C4-2B (cell line): ENCODE results near the gene B3GALT4.

Source experiments
- H3K27ac ChIP-seq: fragments of 450-650 bp; 2 replicates; pipeline ENCODE4 v1.5.1; 2017
- CTCF ChIP-seq: fragments of 450-650 bp; conservative IDR thresholded peaks from 2 replicates; pipeline ENCODE4 v1.5.1; 2017; ENCODE audit warnings: mild to moderate bottlenecking
- ZFX ChIP-seq: fragments of 450-650 bp; IDR thresholded peaks from 2 replicates; pipeline ENCODE4 v1.6.1; 2017

The B3GALT4 gene

DNA sequence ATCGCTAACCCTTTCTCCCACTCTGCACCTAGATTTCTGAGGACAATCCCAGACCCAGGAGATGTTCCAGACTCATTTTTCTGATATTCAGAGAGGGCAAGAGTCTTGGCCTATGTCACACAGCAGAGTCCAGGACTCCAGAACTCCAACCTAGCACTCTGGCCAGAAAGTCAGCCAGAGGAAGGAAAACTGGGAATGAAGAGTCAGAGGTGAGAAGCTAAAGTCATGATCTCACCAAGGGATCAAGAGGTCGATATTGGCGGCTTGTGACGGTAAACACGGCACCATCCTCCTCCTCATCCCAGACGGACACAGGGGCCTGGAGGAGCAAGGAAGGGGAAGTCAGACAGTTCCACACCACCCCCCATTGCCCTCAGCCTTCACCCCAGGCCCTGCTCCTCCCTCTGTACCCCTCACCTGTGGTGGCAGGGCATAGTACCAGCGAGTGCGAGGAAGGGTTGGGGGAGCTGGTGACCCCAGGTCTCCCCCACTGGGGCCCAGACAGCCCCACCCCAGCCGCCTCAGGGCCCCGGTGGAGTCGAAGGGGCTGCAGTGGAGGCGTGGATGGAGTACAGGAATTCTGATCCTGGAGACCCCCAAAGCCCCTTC, 20.0 kb downstream of the B3GALT4 start:
- H3K27ac ChIP-seq = peak overlapping the region; percentile 87
- TF ChIP-seq CTCF (no peak), ZFX (no peak)

DNA sequence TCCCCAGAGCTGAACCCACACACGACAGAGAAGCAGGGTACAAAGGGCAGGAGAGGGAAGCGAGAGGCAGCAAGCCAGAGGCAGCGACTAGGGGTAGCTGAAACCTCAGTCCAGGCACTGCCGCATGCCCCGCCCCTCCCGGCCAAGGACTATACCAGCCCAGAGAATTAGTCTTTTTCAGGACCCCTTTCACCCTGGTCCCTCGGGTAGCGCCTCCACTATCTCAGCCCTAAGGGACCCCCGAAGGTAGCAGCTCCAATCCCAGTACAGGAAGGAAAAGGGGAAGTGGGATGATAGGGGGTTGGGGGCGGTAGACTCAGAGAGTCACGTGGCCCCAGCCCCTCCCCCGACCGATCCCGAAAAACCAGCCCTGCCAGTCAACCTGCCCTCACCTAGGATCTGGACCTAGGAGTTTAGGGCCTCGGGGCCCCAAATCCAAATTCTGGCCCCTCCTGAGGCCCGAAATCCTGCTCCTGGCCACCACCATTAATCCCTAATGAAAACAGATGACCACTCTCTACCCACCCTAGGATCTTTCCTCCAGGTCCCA, 20.6 kb downstream of the B3GALT4 start:
- peak overlapping the region; percentile 87 for H3K27ac ChIP-seq
- TF ChIP-seq CTCF (no peak), ZFX (peak; percentile 44; the same call in 1 of the 2 replicates)

- peak overlapping the region; percentile 87 for H3K27ac ChIP-seq
- no peak; the same call in 1 of the 2 replicates for TF ChIP-seq ZFX
- TF ChIP-seq CTCF = no peak
Observed at GRCh38 chr6:33297956-33298772, 21.2 kb downstream of the B3GALT4 start.

GRCh38 chr6:33298773-33299236, 21.9 kb downstream of the B3GALT4 start, which contains the start of gene RGL2:
Gene RGL2 (minus strand): TSS chr6:33298942. CDS start chr6:33298610, 332 bp downstream.
- H3K27ac ChIP-seq = peak within 1 kb of the TSS; percentile 87
- no peak for TF ChIP-seq ZFX
- TF ChIP-seq CTCF = no peak

DNA sequence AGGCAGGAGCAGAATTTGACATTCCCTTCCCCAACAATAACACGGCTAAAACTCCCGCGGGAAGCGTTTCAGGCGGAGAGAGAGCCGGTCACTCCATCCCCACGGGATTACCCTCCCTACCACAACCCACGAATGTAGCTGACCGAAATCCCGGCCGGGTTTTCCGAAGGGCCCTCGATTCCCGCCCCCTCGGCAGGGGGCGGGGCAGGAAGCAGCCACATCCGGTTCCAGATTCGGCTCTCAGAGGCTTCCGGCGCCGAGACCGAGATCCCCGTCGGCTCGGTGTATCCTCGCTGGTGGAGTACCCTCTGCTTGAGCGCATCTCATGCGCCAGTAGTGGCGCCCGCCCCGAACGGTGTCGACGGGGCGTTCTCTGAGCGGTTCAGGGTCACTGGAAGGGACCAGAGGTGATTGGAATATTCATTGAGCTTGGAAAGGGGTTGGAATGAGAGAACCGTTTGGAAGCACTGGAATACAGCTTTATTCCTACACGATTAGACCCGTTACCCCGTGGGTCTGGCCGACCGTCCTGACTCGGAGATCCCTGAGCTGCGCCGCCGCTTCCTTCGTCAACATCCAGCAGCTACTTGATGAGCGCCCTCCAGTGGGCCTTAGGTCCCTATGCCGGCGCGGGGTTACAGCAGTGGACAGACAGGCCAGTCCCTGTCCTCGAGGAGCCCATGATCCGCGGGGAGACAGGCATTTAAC, 22.5 kb downstream of the B3GALT4 start:
- TF ChIP-seq ZFX (no peak), CTCF (peak; percentile 90)
- H3K27ac ChIP-seq = peak overlapping the region; percentile 87

DNA sequence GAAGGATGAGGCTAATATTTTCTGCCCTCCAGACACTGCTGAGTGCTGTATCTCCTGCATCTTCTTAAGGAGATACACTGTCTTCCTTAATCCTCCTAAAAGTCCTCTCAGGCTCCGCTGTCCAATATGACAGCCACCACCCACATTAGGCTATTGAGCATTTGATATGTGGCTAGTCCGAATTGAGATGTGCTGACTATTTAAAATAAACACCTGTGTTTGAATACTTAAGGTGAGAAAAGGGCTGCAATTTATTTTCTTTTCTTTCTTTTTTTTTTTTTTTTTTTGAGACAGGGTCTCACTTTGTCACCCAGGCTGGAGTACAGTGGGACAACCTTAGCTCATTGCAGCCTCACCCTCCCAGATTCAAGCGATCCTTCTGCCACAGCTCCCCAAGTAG, 25.0 kb downstream of the B3GALT4 start:
- no peak overlapping the region for H3K27ac ChIP-seq
- TF ChIP-seq CTCF (no peak), ZFX (no peak)
